A673 (cell line): Measurements from ENCODE around the gene CAMK1D.

Experiments used
- EZH2 ChIP-seq: fragments of 200-600 bp; sonication (generic); IDR thresholded peaks from 2 replicates; pipeline ENCODE4 v1.6.1; 2017; ENCODE audit warnings: borderline replicate concordance, low read depth, mild to moderate bottlenecking, mixed read lengths, antibody characterized with exemption, low read length; ENCODE audit not compliant: poor library complexity, severe bottlenecking
- TF ChIP-seq, protein P1 (sequence below): fragments of 300-800, 200-600 bp; sonication (generic); conservative IDR thresholded peaks from 2 replicates; pipeline ENCODE4 v1.5.1; 2017; ENCODE audit warnings: low read depth, mild to moderate bottlenecking, antibody characterized with exemption, low read length, moderate library complexity, mixed read lengths

- no peak for TF ChIP-seq EZH2
- TF ChIP-seq, protein P1, sequence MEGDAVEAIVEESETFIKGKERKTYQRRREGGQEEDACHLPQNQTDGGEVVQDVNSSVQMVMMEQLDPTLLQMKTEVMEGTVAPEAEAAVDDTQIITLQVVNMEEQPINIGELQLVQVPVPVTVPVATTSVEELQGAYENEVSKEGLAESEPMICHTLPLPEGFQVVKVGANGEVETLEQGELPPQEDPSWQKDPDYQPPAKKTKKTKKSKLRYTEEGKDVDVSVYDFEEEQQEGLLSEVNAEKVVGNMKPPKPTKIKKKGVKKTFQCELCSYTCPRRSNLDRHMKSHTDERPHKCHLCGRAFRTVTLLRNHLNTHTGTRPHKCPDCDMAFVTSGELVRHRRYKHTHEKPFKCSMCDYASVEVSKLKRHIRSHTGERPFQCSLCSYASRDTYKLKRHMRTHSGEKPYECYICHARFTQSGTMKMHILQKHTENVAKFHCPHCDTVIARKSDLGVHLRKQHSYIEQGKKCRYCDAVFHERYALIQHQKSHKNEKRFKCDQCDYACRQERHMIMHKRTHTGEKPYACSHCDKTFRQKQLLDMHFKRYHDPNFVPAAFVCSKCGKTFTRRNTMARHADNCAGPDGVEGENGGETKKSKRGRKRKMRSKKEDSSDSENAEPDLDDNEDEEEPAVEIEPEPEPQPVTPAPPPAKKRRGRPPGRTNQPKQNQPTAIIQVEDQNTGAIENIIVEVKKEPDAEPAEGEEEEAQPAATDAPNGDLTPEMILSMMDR, result no peak
Measured at GRCh38 chr10:12563489-12563888, 214.1 kb downstream of the CAMK1D start.
